ENCODE results near the gene TOM1L2.
"Not testable (repeated sequence)": the region's sequence is repeated elsewhere in the genome, so short reads cannot be mapped to it uniquely, and the experiment has no call there.

Gene TOM1L2

DNA sequence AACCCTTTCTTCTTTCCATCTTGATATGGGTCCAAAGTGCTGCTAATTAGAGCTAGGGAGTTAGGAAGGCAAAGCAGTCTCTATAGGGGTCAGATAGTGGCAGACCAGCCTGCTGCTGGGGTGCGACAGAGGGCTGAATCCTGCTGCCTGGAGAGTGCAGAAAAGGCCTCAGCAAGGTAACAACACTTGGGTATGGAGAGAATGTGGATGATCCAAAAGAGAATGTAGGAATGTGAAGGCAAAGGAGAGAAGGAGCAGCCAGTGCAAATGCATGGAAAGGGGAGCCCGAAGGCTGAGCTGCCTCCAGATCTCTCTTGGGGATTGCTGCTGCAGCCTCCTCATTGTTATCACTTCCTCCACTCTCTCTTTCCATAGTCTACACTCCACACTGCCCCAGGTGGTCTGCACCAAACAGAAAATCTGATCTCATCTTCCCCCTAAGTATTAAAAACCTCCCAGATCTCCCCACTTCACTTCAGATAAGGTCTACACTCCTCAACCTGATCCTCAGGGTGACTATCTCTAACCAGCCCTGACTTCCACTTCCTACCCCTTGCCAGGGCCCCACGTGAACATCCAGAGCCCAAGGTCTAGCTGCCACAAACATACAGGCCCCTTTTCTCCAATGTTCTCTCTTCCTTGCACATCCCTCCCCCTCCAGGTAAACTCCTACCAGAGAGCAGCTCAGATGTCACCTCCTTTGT is 28.8 kb downstream of the TOM1L2 start:
- no peak for DNase-seq (ENCODE audit: low spot score)

DNA sequence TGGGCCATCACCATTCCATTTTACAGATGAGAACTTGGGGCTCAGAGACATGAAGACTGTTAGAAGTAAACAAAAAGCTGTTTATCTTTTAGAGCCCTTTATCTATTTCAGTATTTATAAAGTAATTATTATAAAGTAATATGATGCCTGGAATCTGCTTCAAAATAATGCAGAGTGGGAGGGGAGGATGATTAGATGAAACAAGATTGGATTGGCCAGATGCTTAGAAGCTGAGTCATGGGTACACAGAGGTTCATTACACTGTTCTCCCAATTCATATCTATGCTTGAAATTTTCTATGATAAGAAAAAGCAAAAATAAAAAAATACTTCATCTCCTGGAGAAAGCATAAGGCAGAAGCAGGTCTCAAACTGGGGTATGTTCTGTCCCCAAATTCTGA is 29.4 kb downstream of the TOM1L2 start:
- peak; percentile 59 for DNase-seq (ENCODE audit: low spot score)

DNA sequence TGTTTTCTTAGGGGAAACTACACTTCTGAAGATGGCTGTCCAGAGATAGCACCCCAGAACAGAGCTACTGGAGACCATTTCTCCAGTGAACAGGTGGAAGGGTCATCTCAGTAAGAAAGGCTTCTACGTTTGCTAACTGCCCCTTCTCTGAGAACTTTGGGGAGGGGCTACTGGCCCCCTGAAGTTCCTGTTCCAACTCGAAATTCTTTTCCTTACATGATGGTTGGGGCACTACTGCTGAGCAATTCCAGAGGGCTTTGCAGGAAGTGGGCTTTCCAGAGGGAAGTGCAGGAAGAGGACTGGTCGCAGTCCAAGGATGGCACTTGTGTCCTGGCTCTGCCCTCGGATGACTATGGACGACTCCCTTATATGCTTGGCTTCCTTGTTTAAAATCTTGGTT is 31.2 kb downstream of the TOM1L2 start:
- DNase-seq (ENCODE audit: low spot score) = no peak

DNA sequence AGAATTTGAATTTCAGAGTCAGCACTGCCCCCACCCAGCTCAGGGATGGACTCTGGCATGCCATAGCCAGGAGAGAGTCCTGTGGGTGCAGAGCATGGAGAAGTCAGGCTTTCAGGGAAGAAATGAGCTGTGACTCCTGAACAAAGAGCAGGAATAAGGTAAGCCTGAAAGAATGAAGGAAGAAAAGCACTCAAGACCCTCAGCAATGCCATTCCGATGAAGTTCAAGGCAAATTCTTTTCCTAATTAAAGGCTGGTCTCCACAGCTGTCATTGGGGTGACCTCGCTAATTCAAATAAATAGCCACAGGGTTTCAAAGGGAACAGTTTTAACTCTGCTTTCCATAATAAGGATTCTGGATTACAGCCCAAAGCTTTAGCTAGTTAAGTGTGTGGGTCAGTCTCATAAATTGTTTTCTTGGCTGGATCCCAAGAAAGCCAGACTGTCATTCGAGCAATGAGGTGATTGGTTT is 31.7 kb downstream of the TOM1L2 start:
- peak; percentile 38 for DNase-seq (ENCODE audit: low spot score)

DNA sequence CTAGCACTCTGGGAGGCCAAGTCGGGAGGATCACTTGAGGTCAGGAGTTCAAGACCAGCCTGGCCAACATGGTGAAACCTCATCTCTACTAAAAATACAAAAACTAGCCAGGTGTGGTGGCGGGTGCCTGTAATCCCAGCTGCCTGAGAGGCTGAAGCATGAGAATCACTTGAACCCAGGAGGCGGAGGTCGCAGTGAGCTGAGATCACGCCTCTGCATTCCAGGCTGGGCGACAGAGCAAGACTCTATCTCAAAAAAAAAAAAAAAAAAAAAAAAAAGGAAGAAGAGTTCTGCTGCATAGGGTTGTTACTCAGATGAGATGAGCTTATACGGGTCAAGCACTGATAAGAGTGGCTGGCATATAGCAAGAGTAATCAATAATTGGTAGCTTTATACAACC is 32.3 kb downstream of the TOM1L2 start:
- DNase-seq (ENCODE audit: low spot score) = not testable (repeated sequence)

DNA sequence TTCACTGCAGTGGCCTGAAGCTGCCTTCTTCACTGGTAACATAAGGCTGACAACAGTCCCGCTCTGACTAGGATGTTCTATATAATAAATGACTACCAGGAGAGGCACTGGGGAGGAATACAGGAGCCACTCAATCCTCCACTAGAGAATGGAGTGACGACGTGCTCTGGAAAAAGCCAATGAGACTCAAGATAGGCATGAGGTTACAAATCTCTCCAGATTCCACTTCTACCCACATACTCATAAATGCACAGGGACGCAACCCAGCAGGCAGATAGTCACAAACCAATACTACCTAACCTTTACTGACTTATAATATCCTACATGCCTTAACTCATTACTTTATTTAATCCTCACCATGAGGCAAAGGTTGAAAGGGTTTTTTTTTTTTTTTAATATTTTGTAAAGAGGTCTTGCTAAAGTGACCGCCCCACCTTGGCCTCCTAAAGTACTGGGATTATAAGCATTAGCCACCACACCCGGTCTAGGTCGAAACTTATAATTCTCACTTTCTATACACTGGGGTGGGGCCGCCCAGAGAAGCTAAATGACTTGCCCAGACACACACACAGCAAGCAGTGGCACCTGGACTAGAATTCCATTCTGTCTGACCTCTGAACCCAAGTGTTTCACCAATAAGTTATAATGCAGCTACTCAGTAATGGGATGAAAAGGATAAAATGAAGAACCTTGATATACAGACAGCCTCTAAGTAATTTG is 33.7 kb downstream of the TOM1L2 start:
- no peak for DNase-seq (ENCODE audit: low spot score)

DNA sequence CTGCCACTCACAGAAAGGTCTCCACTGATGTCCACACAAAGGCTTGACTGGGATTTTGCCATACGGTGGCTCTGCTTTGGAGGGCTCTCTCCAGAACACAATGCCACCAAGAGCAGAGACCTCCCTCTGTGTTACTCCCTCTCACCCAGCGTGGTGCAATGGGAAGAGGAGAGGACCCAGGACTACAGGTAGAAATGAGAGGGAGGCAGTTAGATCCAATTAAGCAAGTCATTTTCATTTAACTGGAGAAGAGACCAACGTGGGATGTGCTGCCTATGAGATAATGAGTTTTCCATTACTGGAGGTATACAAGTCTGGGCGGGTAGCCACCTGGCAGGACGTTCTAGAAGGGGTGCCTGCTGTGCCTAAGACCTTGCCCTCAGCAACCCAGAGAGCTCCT is 34.2 kb downstream of the TOM1L2 start:
- DNase-seq (ENCODE audit: low spot score) = no peak

DNA sequence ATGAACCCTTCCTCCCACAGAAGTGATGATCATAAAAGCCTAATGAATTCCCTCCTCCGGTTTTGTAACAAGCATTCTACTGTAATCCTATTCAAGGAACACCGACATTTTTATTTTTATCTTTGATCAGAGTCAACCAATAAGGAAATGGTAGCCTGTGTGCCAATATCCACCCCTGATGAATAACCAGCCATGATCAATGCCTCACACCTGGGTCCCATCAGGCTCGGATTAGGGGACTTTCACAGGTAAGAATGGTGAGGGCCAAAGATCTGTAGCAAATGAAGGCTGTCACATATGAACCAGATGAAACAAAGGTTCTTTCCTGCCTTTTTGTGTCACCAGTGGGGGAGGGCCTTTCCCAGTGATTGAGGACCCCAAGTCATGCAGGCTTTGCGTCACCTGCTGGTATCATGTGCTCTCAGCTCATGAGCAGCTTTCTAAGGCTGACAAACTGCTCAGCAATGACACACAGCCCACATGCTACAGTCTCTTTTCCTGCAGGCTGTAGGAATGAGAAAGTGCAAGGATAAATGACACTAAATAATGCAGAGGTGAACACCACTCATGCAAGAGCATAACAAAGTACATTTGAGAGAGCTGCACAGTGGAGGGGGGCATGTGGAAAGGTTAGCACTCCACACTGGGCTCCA is 34.9 kb downstream of the TOM1L2 start:
- DNase-seq (ENCODE audit: low spot score) = no peak

DNA sequence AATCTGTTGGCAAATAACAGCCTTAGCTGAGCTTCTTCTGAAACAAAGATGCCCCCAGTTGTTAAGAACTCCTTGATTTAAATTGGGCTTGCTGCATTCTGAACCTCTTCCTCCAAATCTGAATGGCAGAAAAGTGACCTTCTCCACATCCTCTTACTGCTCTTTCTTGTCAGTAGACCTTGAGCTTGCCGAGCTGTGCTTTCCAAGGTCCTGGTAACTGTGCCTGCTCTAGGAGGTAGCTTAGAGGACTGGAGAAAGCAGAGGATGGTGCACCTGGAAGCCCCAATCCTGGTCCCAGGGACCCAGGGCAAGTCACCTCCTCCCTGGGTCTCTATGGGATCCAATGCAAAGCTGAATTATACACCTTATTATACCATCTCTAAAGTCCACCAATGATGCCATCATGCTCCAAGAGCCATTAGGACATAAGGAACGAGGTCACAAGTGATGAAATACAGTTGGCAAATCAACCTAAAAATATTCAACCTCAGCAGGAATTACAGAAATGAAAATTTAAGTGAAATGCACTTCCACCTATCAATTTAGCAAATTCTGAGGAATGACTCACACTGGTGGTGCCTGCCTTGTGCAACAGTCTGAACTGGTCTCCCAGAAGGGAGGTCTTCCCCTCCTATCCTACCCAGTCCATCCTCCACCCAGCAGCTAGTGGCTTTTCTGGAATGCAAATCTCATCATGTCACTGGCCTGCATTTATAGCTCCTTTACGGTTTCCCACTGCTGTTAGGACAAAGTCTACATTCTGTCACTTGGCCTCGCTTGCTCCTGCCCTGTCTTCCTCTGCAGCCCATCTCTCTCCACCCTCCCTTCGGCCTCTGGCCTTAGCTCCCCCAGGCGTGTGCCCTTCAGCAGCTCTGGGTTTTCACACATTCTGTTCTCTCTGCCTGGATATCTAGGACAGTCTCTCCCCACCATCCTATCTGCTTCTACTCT is 36.6 kb downstream of the TOM1L2 start:
- DNase-seq (ENCODE audit: low spot score) = peak; percentile 94

DNA sequence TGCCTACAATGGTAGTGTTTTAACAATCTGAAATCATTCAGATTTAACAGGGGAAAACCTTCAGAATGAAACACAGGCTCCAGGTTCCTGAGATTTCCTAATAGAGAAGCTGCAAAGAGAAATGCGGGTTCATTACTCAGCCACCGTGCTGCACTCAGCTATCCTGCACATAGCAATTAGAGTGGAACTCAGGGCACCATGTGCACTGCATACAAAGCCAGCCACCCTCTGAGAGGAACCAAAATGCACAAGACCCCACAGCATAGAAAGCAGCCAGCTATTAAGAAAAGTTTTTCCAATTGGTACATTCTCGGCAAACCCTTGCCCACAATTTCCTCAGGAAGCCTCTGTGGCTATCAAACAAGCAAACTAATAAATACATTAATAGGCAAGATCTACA is 37.4 kb downstream of the TOM1L2 start:
- no peak for DNase-seq (ENCODE audit: low spot score)

DNA sequence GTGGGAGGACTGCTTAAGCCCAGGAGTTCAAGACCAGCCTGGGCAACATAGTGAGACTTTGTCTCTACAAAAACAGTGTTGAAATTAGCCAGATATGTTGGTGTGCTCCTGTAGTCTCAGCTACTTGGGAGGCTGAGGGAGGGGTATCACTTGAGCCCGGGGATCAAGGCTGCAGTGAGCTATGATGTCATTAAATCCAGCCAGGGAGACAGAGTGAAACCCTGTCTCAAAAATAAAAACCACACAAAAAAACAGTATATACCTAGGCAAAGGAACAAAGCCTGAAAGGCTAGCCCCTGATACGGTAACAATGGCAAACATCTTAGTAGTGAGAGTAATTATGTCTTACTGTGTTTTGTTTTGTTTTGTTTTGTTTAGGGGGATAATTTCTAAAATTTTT is 38.0 kb downstream of the TOM1L2 start:
- no peak for DNase-seq (ENCODE audit: low spot score)

DNA sequence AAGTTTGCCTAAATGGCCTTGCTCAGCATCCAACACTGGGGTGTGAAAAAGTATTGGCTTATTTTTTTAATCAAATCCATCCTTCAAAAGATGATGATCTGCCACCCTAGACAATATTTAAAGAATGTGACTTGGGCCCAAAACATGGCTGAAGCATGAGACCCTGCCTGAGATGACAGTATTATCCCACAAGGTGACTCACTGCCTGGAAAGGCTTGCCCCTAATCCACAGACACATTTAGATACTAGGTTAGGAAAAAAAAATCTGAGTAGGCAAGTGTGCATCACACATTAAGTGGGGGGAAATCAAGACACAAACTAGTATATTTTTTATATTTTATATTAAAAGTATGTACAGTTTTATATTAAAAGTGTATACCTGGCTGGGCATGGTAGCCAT is 38.4 kb downstream of the TOM1L2 start:
- DNase-seq (ENCODE audit: low spot score) = peak; percentile 39

DNA sequence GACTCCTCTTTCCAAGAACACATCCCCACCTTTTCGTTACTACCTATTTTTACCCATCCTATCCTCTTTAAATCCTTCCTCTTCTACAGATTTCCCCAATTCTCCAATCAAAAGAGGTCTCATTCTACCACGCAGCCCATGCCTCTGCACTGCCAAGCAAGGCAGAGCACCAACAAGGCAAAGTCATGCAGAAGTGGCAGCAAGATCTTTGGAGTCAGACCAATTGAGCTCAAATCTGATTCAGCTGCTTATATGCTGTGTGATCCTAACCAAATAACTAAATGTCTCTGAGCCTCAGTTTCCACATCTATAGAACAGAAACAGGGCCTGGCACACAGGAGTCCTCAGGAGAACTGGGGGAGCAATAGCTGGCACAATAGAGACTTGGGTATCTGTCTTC is 41.0 kb downstream of the TOM1L2 start:
- DNase-seq (ENCODE audit: low spot score) = no peak

DNA sequence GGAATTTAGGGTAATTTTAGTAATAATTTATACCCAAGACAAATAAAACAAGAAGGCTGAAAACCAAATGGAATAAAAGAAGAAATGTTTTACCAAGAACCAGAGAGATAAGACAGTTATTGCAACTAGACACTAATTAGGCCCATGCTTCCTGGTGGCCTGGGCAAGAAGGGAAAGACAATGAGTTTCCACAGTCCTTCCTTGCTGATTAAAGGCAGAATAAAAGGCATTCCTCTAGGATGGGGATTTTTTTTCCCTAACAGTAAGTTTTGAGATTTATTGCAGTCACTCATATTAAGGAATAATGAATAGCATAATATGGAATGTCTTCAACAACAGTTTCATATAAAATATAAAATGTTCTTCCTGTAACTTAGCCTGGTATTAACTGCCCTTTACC is 41.5 kb downstream of the TOM1L2 start:
- no peak for DNase-seq (ENCODE audit: low spot score)

DNA sequence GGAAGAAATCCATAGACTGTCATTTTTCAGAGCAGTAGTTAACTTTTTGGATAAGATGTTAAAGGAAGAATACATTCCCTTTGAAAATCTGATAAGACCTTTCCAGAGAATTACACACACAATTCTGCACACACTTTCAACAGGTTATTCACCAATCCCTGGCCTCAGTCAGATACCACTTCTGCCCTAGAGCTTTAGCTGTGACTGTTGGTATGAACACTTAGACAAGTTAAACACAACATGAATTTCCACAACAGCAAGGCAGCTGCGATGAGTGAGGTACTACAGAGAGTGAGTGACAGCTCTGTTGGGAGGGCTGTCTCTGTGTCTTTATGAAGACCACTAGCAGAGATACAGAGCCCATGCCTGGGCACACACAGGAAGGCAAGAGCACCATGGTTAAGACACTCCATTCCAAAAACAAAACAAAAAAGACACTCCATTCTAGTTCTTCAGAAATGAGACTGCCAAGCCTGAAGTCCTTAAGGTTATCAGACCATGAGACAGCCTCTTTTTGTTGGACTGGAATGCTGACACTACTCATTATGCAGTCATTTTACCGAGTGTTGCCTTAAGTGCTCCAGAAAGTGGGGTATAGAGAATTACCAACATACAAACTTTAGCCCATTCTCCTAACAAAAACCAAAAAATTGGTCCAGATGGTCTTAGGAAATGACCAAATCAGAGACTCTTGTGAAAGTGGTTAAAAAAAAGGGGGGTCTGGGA is 42.4 kb downstream of the TOM1L2 start:
- DNase-seq (ENCODE audit: low spot score) = no peak

DNA sequence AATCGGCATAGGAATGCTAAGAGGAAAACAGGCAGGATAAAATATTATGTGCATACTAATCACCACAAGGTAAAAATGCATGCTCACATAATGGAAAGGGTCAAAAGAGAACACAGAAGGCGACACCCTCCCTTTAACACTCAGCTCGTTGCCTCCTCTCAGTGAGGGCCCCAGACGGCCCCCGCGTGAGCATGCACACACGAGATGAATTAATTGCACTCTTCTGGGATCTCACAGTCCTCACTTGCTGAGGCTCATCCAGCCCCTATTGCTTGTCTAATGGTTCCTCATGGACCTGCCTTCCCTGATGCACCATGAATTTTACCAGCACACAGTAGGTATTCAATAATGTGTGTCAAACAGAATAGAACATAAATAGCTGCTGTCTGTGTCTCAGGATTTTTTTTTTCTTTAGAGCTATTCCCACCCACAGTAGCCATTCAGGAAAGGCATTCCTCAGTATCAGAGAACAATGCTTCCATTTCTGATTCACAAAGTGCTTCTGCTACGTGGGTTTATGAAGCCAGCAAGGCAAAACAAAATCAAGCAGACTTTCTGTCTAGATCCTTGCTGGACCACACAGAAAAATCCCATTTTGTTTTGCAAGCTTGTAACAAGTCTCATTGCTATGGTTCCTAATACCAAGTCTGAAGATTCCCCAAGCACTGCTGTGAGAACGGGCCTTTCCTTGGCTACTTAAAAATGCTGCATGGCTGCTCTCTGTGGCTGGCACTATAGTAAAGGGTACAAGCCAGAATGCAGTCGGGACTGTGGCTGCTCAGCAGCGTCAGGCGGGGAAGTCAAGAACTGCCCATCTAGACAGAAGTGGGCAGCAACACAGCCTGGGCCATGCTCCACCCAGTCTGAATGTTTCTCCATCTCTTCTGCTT is 43.6 kb downstream of the TOM1L2 start:
- DNase-seq (ENCODE audit: low spot score) = no peak

DNA sequence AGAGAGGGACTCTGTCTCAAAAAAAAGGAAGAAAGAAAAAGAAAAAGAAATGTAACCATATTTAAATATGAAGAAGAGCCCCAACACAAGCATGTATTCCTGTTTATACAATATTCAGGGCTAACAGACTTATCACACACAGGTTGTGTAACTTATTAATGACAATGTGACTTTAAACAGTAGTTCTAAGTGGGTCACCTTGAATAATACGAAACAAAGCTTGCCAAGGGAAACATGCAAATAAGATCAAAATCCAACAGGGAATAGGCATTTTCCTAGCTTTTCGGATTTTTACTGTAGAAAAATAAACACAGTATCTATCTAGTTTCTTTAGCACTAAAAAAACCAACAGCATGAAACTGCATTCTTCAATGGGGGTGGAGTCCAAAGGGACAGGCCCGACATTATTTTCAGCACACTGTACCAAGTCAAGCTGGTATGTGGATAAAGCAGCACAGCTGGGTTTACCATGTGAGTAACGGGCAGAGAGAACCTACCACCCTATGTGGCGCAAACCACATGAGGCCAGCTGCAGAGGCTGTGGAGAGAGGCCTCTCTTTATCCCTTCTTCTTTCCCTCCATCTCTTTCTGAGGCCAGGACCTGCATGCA is 45.3 kb downstream of the TOM1L2 start:
- no peak for DNase-seq (ENCODE audit: low spot score)

DNA sequence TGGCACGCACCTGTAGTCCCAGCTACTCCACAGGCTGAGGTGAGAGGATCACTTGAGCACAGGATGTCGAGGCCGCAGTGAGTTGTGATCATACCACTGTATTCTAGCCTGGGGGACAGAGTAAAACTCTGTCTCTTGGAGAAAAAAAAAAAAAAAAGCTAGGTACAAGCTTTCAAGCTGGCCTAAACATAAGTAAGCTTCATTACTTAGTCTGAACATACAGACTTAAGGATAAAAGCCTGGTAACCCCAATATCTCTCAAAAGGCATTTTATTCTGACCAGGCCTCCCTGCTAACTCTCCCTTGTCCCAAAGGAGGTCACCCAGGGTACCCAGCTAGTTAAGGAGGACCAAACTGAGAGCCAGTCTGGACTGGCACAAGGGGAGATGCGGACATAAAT is 46.2 kb downstream of the TOM1L2 start:
- DNase-seq (ENCODE audit: low spot score) = no peak

DNA sequence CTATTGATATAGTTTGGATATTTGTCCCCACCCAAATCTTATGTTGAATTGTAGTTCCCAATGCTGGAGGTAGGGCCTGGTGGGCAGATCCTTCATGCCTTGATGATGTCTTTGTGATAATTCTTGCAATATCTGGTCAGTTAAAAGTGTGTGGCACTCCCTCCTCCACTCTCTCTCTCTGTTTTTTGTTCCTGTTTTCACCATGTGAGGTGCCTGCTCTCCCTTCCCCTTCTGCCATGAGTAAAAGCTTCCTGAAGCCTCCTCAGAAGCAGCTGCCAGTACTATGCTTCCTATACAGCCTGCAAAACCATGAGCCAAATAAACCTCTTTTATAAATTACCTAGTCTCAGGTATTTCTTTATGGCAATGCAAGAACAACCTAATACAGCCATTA is 47.3 kb downstream of the TOM1L2 start:
- DNase-seq (ENCODE audit: low spot score) = no peak

All from AG20443 (cell line).